Ammon's horn (tissue), 1 donor: ENCODE data around the gene LOXL1.

Source experiments
- DNase-seq: peaks from one replicate; pipeline ENCODE4 v3.0.0-alpha.2; 2016; ENCODE audit warnings: low spot score

Gene LOXL1

DNA sequence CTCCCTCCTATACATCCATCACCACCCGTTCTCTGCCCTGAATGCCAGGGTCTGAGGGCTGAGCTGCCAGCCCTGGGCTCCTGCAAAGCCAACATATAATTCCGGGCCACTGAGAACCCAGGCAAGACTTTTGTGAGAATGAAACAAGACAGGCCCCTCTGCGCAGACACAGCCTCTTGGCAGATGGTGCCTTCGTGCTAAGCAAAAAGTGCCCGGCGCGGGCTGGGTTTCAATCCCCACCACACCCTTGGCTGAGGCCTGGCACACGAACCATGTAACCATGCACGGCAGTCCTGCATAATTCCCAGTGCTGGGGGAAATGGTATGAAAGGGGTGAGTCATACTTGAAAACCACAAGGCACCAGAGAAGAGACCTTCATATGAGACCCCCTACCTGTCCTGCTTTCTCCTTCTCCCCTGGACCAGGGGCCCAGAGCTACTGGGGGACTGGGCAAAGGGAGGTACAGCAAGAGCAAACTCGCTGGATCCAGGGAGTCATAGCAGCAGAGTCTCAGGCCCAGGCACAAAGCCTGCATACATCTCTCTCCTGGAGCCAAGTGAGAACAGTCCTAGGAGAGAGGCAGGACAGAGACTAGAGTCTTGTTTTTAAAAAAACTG is 26.1 kb upstream of the LOXL1 start:
- DNase-seq, result no peak

DNA sequence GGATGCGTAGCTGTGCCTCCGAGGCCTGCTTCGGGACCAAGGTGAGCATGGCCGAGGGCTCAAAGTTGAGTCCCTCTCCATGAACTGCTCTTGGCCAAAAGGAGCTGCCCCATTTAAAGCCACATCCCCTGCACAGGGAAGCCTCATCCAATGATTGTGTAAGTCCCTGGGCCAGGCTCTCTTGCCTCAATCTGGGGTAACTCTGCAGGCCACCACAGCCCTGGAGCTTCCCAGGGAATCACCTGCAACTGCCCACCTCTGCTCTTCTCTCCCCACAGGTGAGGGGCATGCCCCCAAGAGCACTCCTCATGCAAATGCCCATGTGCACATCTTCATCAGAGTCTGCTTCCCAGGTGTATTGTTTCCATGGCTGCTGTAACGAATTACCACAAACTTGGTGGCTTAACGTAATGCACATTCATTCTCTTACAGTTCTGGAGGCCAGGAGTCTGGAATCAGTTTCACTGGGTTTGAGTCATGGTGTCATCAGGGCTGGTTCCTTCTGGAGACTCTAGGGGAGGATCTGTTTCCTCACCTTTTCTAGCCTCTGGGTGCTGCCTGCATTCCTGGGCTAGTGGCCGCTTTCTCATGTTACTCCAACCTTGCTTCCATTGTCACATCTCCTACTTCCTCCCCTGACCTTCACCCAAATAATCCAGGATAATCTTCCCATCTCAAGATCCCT is 25.0 kb upstream of the LOXL1 start:
- no peak for DNase-seq

DNA sequence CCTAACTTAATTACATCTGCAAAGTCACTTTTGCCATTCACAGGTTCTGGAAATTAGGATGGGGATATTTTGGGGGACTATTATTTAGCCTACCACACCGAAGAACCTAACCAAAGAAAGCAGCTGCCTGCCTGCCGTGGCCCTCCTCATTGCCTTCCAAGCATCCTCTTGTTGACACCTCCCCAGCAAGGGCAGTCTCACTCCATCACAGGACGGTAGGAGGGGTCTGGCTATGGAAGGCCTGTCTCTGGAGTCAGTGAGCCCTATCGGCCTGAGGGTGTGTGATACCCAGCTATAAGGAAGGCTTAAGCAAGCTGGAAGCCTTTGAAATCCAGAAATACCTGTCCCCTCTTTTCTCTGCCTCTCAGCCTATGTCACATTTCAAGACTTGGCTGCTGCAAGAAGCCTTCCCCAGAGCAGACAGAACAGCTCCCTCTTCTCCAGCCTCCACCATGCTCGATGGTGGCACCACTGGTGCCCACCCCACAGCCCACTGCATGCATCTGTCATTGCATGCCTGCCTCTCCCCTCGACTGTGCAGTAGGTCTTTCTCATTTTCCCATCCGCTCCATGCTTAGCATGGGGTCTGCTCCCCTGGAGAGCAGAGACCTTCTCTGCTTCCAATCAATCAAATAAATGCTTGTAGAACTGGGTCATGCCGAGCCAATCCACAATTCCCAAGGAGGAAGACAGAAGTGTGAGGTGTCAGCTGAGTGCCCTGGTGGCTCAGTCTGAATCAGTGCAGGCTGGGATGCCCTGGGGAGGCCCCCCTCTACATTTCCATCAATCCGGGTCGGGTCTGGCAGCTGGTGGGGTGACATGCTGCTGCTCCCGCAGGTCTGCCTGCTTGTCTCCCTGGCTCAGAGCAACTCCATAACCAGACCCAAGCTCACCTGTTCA is 23.9 kb upstream of the LOXL1 start:
- DNase-seq, result no peak

DNA sequence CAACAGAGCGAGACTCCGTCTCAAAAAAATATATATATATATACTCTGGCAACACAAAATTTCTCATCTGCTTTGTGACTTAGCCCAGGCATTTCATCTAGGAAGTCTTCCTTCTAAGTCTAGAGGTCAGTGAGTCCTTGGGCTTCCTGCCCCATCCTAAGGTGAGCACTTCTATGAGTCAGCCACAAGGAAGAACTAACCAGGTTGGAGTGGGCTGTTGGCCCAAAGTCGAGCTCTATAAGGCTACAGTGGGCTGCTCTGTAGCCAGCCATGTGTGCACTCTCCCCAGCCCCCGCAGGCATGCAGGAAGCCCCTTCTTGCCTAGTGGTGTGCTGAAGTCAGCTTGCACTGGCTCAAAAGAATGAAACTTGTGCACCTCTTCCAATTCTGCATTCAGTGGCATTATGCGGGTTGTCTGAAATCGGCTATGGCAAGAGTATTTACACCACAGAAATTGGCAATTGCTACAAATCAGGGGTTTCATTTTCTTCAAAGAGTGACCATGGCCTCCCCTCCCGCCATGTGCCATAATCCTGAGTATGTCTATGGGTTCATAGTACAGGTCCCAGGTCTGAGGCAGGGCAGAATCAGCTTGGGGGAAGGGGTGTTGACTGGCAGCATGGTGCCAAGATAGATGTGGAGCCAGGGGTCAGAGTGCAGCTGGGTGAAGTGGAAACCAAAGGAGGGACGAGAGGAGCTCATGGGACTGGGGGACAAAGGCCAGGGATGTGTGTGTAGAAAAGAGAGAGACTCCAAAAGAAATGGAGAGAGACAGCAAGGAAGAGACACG is 22.0 kb upstream of the LOXL1 start:
- DNase-seq, result no peak

DNA sequence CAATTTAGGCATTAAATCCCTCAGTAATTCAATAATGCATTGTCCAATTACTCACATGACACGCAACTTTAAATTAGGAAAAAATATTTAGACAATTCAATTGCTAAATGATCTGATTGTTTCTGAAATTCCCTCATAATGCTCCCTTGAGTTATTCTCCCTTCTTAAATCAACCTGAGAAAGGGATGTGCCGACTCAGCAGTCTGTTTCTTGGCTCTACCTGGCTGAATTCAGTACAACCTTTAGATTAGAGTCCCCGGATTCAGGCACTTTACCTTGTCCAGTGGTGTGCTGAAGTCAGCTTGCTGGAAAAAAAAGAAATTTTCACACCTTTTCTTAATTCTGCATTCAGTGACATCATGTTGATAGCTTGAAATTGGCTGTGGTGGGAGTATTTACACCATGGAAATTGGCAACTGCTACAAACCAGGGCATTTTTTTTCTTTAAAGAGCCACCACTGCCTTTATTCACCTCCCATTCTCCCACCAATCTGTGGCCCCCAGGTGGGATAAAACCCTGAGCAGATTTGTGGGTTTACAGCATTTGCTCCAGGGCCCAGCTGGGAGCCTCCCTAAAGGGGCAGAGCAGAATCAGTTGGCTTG is 20.9 kb upstream of the LOXL1 start:
- DNase-seq, result no peak

DNA sequence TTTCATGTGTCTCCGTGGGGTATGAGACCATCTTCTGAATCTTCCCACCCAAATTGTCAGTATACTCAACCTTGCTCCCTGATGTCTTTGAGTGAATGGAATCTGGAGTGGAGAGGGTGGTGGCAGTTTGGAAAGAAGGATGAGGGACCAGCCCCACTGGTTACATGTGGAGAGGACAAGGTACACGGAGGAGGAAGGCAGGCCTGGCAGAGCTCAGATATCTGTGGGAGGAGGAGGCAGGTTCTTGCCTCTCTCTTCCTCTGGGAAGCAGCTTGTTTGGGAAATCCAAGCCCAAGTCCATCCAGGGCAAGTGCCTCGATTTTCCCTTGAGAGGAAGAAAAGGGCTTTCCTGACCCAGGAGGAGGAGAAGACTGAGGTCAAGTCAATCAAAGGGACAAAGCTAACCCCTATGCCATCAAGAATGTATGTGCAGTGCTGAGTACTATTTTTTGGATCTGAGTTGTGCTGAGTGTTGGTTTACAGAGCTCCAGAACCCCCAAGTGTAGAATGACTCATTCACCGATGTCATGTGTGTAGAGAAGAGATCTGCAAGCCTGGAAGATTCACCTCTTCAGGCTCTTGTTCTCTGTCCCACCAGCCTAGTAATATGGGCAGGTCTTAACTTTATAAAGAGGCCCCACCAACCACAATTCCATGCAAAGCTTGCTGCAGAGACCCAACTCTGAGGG is 19.8 kb upstream of the LOXL1 start:
- no peak for DNase-seq

DNA sequence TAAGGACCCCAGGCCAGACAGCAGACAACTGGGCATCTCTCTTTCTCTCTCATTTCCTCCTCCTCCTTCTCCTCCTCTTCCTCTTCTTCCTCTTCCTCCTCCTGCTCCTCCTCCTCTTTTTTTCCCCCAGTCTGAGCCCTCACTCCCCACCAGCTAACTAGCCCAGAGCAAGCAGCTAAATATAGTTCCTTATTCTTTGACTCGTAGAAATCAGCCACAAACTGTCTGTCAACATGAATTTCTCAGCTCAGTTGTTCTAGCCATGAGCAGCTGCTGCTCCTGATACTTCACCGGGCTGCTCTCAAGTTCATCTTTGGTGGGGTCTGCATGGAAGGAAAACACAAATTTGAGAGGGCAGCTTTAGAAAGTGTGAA is 19.2 kb upstream of the LOXL1 start:
- DNase-seq, result no peak

DNA sequence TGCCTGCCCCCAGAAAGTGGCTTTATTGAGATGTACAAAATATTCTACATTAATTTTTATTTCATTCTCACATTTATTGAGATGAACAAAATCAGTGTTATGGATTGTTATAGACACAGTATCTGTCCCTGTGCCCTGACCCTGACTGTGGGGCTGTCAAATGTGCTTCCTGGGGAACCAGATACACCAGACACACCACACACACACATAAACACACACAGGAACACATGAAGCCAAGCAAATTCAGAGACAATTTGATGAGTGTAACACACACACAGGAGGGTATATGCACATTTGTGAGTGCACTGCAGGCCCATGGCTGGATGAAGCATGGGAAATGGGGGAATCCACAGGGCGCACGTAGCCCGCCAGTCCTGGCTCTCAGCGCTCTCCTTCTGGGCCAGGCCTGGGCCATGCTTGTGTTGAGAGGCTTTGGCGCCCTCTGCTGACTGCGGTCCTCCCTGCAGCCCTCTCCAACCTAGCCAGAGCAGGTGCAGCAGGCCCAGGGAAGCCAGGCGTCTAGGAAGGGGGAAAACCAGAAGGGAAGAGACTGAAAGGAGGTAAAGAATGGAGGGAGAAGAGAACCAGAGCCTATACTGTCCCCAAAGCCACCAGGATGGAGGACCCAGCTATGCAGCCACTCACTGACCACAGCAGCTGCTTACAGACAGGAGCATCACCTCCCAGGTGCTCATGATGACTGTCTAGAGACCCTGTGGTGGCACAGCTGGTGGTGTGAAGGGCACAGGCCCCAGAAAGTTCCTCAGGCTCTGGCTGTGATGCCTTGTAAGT is 18.0 kb upstream of the LOXL1 start:
- peak; percentile 88 for DNase-seq

DNA sequence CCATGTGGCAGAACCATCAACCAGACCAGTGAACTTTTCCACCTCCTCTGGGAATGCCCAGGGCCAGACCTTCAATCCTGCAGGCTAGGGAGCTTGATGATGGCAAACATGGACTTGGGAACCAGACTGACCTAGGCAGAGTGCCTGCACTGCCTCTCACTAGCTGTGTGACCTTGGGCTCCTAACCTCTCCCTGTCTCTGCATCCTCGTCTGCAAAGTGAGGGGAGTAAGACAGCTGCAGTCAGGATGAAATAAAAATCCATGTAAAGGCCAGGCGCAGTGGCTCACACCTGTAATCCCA is 17.5 kb upstream of the LOXL1 start:
- DNase-seq, result no peak

DNA sequence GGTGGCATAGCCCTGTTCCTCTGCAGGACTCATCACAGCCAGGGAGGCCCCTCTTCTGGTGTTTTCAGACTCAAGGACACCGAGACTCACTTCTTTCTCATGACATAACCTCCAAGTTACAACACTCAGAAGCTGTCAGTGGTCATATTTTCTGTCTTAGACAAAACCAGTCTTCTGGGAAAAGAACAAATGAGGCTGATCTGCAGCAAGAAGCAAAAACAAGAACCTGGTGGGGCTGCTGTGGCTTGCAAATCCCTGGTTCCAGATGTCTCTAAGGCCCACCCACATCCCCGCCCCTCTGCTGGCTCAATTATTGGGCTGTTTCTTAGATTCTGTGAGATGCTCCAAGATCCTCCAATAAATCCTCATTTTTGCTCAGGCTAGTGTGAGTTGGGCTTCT is 16.6 kb upstream of the LOXL1 start:
- DNase-seq, result no peak

DNA sequence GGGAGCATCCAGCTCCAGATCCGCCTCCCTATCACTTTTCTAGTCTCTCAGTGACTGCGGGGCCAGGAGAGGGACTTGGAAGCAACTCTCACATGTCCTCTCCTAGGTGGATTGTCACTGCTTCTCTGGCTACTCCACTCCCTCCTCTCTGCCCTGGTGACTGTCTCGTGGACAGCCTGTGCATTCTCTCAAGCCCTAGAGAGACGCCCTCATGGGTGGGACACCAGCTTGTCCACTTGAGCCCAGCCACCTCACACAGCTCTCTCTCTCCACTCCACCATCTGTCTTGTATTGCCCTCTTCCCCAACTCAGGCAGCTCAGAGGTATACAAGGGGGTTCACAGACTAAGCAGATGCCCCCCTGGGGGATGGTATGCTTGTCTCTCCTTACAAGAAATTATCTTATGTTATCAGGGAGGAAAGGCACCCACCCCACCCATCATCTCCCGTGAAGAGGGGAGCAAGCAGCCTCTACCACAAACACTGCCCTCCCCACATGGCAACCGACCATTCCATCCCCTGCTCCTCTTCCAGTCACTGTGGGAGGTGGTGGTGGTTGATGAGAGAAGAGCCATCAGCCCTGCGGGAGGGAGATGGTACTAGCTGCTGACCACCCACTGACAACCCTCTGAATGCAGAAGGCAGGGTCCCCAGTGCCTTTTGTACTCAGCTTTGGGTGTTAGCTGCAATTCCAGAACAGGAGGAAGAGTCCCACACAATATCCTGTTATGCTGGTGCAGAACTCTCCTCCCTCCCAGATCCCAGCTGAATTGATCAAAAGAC is 15.5 kb upstream of the LOXL1 start:
- no peak for DNase-seq

DNA sequence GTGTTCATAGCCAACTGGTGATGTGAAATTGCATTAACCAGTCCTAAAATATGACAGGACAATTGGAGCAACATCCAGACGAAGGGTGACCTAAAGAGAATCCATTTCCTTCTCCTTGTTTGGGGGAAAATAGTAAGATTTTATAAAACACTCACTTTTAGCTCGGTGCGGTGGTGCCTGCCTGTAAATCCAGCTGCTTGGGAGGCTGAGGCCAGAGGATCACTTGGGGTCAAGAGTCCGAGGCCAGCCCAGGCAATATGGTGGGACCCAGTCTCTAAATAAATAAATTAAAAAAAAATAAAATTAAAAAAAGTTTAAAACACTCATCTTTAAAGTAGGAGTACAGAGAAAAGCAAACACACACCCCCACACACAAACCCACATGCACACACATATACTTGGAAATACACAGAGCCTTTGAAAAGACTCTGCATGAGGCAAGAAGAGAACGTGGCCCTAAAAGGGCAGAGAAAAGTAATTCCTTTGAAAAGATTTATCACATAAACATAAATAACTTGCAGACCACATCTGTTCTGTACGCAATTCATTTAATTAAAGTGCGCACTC is 14.1 kb upstream of the LOXL1 start:
- DNase-seq, result no peak

DNA sequence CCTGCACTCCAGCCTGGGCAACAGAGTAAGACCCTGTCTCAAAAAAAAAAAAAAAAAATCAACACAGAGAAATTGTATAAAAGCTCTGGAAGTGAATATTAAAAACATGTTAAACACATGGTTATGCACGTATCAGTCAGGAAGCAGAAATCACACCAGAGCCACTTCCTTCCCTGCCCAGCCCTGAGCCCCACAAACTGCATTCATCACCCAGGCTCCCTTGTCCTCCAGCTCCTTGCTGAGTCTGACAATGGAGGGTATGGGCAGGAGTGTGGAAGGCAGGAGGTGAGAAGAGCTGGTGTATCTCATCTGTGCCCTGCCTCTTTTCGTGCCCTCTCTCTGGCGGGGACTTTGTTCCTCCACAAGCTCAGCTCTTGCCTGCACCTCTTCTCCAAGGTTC is 12.1 kb upstream of the LOXL1 start:
- no peak for DNase-seq

DNA sequence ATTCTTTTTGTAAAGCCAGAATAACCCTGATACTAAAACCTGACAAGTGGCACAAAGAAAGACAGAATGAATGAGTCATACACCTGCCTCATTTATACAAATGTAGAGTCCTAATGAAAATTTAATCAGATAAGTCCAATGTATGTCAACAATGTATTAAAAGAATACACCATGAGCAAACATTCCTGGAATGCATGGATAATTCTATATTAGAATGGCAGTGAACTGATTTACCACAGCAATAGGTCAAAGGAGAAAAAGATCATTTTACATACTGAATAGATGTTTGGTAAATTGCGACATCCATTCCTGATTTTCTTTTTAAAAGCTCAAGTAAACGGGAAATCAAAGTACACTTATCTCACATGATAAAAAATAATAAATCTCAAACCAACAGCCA is 11.2 kb upstream of the LOXL1 start:
- DNase-seq, result no peak

DNA sequence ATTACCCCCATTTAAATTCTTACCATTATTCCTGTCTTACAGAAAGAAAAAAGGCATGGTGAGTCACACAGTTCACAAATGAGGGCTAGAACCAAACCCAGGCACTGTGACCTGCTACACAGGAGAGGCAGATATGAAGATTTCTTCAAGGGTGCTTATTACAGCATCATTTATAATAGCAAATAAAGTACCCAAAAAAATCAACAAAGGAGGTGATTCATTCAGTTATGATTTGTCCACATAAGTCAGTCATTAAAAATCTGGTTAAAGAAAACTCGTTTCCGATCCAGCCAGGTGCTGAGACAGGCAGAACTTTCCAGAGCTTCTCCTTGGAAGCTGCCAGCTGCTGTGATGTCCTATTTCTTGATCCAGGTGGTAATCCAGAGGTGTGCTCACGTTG is 7.5 kb upstream of the LOXL1 start:
- no peak for DNase-seq

DNA sequence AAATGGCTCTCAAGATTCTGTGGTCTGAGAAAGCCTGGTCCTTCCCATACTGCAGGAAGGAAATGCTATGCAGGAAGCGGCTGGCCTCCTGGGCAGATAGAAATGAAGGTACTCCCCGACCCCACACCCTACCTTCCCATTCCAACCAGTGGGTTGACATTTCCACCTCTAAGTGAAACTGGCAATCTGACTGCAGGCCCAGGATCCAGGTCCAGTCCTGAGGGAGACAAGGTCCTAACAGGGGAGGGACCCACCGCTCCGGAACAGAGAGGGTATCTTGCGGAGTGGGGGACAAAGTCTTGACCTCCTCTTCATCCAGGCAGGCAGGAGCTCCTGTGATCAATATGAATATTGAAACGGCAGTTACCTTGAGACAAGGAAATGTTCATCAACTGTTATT is 6.6 kb upstream of the LOXL1 start:
- no peak for DNase-seq

DNA sequence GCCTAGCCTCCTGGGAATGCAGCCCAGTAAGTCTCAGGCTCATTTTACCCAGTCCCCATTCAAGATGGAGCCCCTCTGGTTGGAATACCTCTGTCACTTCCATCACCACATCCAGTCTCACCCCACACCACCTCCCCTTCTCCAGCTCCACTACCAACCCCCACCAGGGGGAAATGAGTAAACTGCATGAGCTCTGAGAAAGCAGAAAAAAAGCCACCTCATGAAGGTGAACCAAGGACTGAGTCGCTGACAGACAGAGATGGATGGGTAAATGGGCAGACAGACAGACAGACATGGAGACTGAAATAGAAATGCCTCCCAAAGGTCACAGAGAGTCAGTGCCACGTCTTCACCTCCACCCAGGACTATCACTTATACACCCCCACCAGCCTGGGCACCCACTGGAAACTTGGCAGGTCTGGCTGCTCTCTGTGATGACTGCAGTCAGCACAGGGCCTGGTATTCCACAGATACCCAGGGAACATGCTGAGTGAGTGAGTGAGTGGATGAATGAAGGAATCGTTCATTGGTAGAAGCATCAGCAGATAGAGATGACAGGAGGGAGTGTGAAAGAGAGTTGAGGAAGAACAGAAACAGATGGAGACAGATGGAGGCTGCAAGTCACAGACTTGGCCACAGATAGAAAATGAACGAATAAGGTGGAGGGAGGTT is 4.9 kb upstream of the LOXL1 start:
- DNase-seq, result peak; percentile 31

DNA sequence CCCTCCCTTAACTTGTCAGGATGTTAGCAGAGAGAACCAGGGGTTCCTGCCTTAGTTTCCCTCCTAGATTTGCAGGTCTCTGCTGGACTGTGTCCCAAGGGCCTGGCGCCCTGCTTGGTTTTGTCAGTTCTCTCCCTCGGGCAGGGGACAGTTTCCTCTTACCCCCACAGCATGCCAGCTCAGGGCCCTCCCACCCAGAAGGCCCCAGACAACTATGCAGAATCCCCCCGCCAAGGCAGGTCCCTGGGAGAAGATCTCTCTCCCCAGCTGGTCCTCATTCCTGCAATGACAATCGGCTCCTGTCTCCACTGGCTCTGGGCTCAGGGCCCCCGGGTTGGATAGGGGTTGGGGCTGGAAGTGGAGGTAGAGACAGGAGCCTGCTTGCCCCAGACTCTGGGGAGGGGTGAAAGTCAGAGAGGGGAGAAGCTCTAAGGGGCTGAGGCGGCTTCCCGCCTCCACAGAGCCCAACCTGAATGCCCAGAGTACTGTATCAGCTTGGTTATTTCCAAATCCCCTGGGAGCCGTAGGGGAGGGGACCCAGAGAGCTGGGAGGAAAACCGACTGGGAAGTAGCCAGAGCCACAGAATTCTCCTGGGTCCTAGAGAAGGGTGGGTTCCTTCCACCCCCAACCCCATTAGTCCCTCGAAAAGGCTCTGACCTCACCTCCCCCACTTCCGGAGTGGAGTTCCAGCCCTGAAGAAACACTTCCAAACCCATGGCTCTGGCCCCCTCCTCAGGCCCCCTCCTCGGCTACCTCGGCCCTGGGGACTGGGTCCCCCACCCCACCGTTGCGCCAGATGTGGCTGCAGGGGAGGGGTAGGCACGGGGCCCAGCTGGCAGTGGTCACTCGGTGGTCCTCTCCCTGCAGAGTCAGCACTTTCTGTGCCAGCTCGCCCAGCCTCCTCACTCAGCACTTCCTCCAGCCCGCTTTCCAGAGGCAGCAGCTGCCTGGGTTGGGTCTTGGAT is 3.8 kb upstream of the LOXL1 start:
- DNase-seq, result no peak
